ENCODE data around the gene HOXD8.

Gene HOXD8

DNA sequence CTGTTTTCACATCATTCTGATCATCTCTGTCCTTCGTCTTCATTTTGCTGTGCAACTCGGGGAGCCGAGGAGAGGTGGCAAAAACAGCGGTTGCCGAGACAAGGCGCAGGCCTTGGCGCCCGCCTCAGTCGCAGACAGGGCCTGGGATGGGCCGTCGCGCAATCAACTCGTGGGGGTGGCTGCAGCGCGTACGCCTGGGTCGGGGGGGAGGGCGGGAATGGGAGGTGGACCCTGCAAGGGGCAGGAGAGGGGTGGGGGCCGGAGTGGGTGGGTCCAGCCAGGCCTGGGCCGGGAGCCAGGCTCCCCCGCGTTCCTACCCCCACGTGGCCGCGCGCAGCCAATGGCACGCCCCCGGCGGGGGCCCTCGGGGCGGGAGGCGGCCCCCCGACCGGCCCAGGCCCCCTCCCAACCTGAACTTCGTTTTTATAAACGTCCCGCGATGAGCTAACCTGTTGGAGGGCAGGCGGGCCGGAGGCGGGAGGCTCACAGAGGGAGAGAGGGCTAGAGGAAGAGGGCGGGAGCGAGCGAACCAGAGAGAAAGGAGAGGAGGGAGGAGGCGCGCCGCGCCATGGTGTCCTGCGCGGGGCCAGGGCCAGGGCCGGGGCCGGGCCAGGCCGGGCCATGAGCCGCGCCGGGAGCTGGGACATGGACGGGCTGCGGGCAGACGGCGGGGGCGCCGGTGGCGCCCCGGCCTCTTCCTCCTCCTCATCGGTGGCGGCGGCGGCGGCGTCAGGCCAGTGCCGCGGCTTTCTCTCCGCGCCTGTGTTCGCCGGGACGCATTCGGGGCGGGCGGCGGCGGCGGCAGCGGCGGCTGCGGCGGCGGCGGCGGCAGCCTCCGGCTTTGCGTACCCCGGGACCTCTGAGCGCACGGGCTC lies 37.0 kb upstream of the HOXD8 start, which contains the start of gene HOXD13 (continued):
- TF ChIP-seq, protein P1, sequence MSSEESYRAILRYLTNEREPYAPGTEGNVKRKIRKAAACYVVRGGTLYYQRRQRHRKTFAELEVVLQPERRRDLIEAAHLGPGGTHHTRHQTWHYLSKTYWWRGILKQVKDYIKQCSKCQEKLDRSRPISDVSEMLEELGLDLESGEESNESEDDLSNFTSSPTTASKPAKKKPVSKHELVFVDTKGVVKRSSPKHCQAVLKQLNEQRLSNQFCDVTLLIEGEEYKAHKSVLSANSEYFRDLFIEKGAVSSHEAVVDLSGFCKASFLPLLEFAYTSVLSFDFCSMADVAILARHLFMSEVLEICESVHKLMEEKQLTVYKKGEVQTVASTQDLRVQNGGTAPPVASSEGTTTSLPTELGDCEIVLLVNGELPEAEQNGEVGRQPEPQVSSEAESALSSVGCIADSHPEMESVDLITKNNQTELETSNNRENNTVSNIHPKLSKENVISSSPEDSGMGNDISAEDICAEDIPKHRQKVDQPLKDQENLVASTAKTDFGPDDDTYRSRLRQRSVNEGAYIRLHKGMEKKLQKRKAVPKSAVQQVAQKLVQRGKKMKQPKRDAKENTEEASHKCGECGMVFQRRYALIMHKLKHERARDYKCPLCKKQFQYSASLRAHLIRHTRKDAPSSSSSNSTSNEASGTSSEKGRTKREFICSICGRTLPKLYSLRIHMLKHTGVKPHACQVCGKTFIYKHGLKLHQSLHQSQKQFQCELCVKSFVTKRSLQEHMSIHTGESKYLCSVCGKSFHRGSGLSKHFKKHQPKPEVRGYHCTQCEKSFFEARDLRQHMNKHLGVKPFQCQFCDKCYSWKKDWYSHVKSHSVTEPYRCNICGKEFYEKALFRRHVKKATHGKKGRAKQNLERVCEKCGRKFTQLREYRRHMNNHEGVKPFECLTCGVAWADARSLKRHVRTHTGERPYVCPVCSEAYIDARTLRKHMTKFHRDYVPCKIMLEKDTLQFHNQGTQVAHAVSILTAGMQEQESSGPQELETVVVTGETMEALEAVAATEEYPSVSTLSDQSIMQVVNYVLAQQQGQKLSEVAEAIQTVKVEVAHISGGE (tag by site-specific recombination; conservative IDR thresholded peaks at IDR 0.05; ENCODE audit: low read depth) = no peak
- no peak for TF ChIP-seq MZF1 (tag by site-specific recombination; IDR thresholded peaks at IDR 0.05; ENCODE audit: borderline replicate concordance)
- no peak; the same call in none of the 2 replicates for TF ChIP-seq ZFHX2 (tag by site-specific recombination; conservative IDR thresholded peaks at IDR 0.05)
- TF ChIP-seq ZNF174 (tag by site-specific recombination; IDR thresholded peaks at IDR 0.05) = no peak
- TF ChIP-seq ZNF521 (tag by site-specific recombination; IDR thresholded peaks at IDR 0.05) = no peak
- no peak for TF ChIP-seq ZNF266 (tag by site-specific recombination; IDR thresholded peaks at IDR 0.05; ENCODE audit: low read depth)
- TF ChIP-seq ZNF600 (tag by site-specific recombination; IDR thresholded peaks at IDR 0.05) = no peak
- TF ChIP-seq, protein P2, sequence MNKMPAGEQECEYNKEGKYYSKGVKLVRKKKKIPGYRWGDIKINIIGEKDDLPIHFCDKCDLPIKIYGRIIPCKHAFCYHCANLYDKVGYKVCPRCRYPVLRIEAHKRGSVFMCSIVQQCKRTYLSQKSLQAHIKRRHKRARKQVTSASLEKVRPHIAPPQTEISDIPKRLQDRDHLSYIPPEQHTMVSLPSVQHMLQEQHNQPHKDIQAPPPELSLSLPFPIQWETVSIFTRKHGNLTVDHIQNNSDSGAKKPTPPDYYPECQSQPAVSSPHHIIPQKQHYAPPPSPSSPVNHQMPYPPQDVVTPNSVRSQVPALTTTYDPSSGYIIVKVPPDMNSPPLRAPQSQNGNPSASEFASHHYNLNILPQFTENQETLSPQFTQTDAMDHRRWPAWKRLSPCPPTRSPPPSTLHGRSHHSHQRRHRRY (tag by site-specific recombination; IDR thresholded peaks at IDR 0.05) = no peak
- no peak for TF ChIP-seq ZFP41 (tag by site-specific recombination; IDR thresholded peaks at IDR 0.05; ENCODE audit: borderline replicate concordance)
- TF ChIP-seq ZFP69B (tag by site-specific recombination; IDR thresholded peaks at IDR 0.05) = peak; percentile 66
- TF ChIP-seq, protein P3, sequence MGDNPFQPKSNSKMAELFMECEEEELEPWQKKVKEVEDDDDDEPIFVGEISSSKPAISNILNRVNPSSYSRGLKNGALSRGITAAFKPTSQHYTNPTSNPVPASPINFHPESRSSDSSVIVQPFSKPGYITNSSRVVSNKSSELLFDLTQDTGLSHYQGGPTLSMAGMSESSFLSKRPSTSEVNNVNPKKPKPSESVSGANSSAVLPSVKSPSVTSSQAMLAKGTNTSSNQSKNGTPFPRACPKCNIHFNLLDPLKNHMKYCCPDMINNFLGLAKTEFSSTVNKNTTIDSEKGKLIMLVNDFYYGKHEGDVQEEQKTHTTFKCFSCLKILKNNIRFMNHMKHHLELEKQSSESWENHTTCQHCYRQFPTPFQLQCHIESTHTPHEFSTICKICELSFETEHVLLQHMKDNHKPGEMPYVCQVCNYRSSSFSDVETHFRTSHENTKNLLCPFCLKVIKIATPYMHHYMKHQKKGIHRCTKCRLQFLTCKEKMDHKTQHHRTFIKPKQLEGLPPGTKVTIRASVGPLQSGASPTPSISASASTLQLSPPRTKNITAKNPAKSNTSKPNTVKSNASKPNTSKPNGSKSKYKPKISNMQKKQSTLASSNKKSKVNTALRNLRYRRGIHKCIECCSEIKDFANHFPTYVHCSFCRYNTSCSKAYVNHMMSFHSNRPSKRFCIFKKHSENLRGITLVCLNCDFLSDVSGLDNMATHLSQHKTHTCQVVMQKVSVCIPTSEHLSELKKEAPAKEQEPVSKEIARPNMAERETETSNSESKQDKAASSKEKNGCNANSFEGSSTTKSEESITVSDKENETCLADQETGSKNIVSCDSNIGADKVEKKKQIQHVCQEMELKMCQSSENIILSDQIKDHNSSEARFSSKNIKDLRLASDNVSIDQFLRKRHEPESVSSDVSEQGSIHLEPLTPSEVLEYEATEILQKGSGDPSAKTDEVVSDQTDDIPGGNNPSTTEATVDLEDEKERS (tag by site-specific recombination; IDR thresholded peaks at IDR 0.05) = no peak
- TF ChIP-seq ZNF404 (tag by site-specific recombination; IDR thresholded peaks at IDR 0.05) = no peak
- TF ChIP-seq HOXA7 (CRISPR knock-in tag; IDR thresholded peaks at IDR 0.05; ENCODE audit: borderline replicate concordance) = no peak
- TF ChIP-seq ZNF624 (tag by site-specific recombination; IDR thresholded peaks at IDR 0.05) = no peak
- no peak for TF ChIP-seq ZNF394 (tag by site-specific recombination; IDR thresholded peaks at IDR 0.05; ENCODE audit: borderline replicate concordance)
- no peak for TF ChIP-seq OVOL3 (tag by site-specific recombination; IDR thresholded peaks at IDR 0.05)
- TF ChIP-seq, protein P4, sequence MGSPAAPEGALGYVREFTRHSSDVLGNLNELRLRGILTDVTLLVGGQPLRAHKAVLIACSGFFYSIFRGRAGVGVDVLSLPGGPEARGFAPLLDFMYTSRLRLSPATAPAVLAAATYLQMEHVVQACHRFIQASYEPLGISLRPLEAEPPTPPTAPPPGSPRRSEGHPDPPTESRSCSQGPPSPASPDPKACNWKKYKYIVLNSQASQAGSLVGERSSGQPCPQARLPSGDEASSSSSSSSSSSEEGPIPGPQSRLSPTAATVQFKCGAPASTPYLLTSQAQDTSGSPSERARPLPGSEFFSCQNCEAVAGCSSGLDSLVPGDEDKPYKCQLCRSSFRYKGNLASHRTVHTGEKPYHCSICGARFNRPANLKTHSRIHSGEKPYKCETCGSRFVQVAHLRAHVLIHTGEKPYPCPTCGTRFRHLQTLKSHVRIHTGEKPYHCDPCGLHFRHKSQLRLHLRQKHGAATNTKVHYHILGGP (tag by site-specific recombination; IDR thresholded peaks at IDR 0.05) = no peak
- TF ChIP-seq ZNF16 (tag by site-specific recombination; IDR thresholded peaks at IDR 0.05; ENCODE audit: low read depth) = no peak
- no peak for TF ChIP-seq ZNF121 (tag by site-specific recombination; IDR thresholded peaks at IDR 0.05)
- TF ChIP-seq ZNF792 (tag by site-specific recombination; IDR thresholded peaks at IDR 0.05) = no peak
- TF ChIP-seq, protein P5, sequence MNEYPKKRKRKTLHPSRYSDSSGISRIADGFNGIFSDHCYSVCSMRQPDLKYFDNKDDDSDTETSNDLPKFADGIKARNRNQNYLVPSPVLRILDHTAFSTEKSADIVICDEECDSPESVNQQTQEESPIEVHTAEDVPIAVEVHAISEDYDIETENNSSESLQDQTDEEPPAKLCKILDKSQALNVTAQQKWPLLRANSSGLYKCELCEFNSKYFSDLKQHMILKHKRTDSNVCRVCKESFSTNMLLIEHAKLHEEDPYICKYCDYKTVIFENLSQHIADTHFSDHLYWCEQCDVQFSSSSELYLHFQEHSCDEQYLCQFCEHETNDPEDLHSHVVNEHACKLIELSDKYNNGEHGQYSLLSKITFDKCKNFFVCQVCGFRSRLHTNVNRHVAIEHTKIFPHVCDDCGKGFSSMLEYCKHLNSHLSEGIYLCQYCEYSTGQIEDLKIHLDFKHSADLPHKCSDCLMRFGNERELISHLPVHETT (tag by site-specific recombination; IDR thresholded peaks at IDR 0.05) = no peak
- 0 out of 2 replicates have a peak, but pooled peaks have one; percentile 29 for TF ChIP-seq ZNF561 (tag by site-specific recombination; IDR thresholded peaks at IDR 0.05; ENCODE audit: borderline replicate concordance)
- TF ChIP-seq KLF10 (tag by site-specific recombination; IDR thresholded peaks at IDR 0.05) = peak; percentile 85
- no peak for TF ChIP-seq ZNF510 (tag by site-specific recombination; IDR thresholded peaks at IDR 0.05; ENCODE audit: insufficient replicate concordance)
- TF ChIP-seq HOXC10 (CRISPR knock-in tag; IDR thresholded peaks at IDR 0.05) = no peak
- no peak for TF ChIP-seq ZNF214 (tag by site-specific recombination; IDR thresholded peaks at IDR 0.05; ENCODE audit: borderline replicate concordance)
- no peak for TF ChIP-seq ZNF830 (tag by site-specific recombination; IDR thresholded peaks at IDR 0.05; ENCODE audit: low read depth)
- TF ChIP-seq, protein P6, sequence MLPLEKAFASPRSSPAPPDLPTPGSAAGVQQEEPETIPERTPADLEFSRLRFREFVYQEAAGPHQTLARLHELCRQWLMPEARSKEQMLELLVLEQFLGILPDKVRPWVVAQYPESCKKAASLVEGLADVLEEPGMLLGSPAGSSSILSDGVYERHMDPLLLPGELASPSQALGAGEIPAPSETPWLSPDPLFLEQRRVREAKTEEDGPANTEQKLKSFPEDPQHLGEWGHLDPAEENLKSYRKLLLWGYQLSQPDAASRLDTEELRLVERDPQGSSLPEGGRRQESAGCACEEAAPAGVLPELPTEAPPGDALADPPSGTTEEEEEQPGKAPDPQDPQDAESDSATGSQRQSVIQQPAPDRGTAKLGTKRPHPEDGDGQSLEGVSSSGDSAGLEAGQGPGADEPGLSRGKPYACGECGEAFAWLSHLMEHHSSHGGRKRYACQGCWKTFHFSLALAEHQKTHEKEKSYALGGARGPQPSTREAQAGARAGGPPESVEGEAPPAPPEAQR (tag by site-specific recombination; IDR thresholded peaks at IDR 0.05) = no peak
